HG03025 (cell line): ENCODE measurements around the gene GIPC3.

Source experiments
- ATAC-seq: cut with Tn5 transposase; IDR thresholded peaks from one replicate; pipeline ENCODE4 v1.9.1; 2021; ENCODE audit warnings: mild to moderate bottlenecking, moderate library complexity; ENCODE audit not compliant: unreplicated experiment, low FRiP score

The GIPC3 gene

DNA sequence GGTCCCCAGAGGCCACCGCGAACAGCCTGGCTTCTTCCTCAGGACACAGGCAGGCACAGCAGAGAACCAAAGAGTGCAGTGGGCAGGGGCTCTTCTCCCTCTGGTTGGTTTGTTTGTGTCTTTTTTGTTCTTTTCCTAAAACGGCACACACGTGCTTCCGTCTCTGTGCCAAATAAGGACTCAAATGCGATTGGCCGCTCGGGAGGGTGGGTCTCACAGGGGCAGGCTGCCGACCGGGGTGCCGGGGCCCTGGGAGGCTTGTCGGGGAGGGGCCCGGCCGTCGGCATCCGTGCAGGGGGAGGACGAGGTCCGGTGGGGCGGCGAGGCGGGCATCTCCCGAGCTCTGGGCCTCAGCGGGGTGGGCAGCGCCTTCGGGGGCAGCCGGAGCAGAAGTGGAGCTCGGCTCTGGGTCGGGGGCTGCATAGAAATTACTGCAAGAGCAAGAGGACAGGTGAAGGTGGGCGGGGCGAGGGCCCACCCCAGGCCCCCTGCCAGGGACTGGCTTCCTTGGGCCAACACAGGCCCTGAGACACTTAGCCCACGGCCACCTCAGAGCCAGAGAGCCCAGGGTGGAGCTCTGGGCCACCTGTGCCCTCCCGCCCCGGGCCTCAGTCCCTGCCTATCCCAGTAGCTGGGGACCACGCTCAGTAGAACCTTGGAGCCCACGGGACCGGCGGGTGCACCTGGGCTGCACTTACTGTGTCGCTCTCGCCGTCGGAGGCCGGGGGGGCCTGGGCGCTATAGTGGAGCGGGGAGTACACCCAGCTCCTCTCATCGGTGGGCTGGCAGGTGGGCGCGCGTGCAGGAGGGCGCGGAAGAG is 47.7 kb downstream of the GIPC3 start:
- ATAC-seq = no peak

GRCh38 chr19:3633559-3633988 is 48.3 kb downstream of the GIPC3 start:
- no peak for ATAC-seq

GRCh38 chr19:3634496-3635045 is 49.3 kb downstream of the GIPC3 start:
- ATAC-seq = no peak

DNA sequence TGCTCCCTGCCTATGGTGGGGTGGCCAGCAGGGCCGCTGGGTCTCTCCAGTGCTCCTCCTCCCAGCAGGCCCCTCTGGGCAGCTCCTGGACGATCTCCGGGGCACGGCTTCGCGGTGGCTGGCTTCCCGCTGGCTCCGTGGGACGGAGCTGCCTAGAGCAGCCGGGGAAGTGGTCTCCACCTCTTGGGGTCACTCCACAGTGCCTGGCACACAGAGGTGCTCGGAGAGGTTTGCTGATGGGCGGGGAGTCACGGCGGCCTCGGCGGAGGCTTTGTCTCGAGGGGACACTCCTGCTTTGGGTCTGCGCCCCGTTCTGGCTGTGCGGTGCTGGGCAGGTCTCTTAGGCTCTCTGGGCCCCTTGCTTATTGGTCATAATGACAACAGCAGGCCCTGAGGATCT is 51.2 kb downstream of the GIPC3 start:
- no peak for ATAC-seq

GRCh38 chr19:3636962-3637361 is 51.7 kb downstream of the GIPC3 start:
- no peak for ATAC-seq

DNA sequence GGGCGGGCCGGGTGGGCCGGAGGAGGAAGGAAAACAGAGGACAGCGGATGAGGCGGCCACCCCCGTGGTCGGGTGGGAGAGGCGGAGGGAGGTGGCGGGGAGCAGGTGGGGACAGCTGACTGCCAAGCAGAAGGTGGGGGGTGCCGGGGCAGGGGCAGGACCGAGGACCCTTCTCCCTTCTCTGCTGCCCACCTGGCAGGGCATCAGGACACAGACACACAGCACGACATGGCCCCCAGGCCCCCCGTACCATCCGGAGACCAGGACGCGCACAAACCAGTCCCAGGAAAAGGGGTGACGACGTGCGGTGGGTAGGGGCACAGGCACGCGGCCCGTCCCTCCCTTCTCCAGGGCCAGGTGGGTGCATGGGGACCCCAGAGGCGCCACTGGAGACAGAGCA is 52.3 kb downstream of the GIPC3 start:
- ATAC-seq = no peak

DNA sequence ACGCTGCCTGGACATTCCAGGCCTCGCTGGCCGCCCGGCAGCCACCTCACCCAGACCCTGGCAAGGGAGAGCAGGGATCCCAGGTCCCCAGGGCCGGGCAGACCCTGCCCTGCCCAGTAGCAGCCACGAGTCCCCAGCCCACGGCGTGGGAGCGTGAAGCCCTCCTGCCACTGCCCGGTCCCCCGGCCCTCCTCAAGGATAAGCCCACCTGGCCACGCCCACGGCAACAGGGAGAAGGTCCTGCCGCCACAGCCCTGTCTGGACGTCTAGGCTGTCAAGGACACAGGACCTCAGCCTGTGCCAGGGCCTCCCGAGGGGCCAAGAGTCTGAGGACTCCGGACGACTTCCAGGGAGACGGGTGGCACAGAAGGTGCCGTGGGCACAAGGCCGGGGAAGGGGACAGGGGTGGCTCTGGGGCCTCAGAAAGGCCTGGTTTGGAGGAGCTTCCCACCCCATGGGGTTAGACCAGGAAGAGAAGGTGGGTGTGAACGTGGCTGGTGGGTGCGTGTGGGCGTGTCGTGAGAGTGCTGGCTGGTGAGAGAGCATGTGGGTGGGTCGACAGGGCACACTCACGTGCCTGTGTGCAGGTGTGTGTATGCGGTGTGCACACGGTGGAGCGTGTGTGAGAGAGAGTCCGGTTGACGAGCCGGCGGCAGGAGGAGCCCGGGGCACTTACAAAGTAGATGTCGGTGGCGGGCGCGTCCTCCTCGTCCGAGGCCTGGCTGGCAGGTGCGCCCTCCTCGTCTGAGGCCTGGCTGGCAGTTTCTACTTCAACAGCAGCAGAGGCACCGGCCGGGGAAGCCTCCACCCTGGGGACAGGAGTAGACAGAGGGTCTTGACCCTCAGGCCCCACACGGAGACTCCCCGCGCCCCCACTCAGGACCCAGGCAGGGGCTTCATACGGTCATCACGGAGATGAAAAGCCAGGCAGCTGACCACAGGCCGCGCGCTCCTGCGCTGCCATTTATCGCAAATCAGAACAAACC is 53.2 kb downstream of the GIPC3 start:
- no peak for ATAC-seq

- no peak for ATAC-seq
Measured at GRCh38 chr19:3639479-3639878, 54.2 kb downstream of the GIPC3 start.

DNA sequence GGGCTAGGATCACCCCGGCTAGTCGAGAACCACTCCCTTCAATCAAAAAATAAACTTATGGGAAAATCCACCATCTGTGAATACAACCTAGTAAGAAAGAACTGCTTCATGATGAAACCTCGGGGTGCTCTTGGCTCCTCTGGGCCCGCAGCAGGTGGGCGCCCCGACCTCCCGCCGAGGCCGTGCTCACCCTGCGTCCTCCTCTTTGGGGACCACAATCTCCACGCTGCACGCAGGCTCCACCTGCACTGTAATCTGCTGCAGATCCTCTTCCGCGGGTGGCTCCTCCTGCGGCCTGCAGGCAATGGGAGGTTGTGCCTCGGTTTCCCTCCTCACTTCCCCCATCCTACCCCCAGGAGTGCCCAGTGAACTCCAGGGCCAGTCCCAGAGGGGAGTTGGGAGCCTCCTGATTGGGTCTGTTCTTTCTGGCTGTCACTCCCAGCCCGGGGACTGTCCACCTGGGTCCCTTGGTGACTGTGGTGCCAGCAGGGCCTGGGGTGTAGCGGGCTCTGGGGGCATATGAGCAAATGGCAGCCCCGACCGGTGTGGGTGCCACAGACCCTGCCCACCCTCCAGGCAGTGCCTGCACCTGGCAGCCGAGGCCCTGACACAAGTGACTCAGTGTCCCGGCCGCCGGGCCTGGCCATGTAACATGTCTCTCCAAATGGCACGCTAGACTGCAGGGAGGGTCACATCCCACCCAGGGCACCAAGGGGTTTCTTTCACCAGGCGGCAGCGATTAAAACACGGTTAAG is 56.4 kb downstream of the GIPC3 start:
- no peak for ATAC-seq

- ATAC-seq = no peak
Measured at GRCh38 chr19:3642296-3642695, 57.0 kb downstream of the GIPC3 start.
